ENCODE results near the gene GPT2.

GPT2 gene

GRCh38 chr16:46974352-46974751 lies 90.2 kb downstream of the GPT2 start (continued):
- TF ChIP-seq ZFP30 (CRISPR knock-in tag; IDR thresholded peaks at IDR 0.05) (no peak), ZC3H10 (CRISPR knock-in tag; IDR thresholded peaks at IDR 0.05) (no peak), ZNF565 (CRISPR knock-in tag; conservative IDR thresholded peaks at IDR 0.05; ENCODE audit: low read depth) (no peak), OSR1 (CRISPR knock-in tag; IDR thresholded peaks at IDR 0.05) (no peak), TOX (CRISPR knock-in tag; IDR thresholded peaks at IDR 0.05; ENCODE audit: borderline replicate concordance) (no peak), TSHZ2 (CRISPR knock-in tag; IDR thresholded peaks at IDR 0.05) (0 out of 2 replicates have a peak, but pooled peaks have one; percentile 34), TCF4 (CRISPR knock-in tag; IDR thresholded peaks at IDR 0.05; ENCODE audit: borderline replicate concordance) (no peak), ARNTL (CRISPR knock-in tag; IDR thresholded peaks at IDR 0.05; ENCODE audit: borderline replicate concordance, low read depth) (no peak)
- TF ChIP-seq, protein P1, sequence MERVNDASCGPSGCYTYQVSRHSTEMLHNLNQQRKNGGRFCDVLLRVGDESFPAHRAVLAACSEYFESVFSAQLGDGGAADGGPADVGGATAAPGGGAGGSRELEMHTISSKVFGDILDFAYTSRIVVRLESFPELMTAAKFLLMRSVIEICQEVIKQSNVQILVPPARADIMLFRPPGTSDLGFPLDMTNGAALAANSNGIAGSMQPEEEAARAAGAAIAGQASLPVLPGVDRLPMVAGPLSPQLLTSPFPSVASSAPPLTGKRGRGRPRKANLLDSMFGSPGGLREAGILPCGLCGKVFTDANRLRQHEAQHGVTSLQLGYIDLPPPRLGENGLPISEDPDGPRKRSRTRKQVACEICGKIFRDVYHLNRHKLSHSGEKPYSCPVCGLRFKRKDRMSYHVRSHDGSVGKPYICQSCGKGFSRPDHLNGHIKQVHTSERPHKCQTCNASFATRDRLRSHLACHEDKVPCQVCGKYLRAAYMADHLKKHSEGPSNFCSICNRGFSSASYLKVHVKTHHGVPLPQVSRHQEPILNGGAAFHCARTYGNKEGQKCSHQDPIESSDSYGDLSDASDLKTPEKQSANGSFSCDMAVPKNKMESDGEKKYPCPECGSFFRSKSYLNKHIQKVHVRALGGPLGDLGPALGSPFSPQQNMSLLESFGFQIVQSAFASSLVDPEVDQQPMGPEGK (CRISPR knock-in tag; IDR thresholded peaks at IDR 0.05; ENCODE audit: borderline replicate concordance): no peak

DNA sequence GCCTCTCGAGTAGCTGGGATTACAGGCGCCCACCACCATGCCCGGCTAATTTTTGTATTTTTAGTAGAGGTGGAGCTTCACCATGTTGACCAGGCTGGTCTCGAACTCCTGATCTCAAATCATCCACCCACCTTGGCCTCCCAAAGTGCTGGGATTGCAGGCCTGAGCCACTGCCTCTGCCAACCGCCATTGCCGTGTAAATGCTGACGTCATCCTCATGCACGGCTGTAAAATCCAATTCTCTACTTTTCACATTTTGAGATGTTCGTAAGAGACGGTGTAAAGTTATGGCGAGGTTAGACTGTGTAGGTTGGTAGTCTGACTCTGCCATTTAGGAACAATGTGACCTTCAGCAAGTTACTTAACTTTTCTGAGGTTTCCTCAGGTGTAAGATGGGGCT lies 91.0 kb downstream of the GPT2 start:
- TF ChIP-seq TCF4 (CRISPR knock-in tag; IDR thresholded peaks at IDR 0.05; ENCODE audit: borderline replicate concordance): no peak
- no peak for ATAC-seq

DNA sequence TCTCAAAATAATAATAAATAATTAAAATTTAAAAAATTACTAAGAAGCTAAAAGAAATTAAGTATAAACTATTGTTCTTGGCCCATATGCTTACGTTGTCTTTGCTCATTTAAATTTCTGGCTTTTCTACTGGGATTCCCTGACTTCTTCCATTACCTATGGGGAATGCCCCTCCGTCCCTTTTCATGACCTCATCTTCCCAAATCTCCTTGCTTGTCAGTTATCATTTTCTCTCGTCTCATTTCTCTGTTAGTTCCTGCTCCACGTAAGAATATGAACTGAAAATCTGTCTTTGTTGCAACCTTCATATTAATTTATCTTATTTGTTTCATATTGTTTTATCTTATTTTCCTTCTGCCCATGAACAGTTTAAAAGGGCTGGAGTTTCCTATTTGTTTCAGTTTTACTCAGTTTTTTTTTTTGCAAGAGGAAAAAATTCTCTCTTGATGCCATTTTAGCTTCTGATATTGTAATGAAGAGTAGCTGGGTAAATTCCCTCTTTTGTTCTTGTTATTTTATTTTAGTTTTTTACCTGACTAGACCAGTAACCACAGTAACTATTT lies 91.8 kb downstream of the GPT2 start:
- ATAC-seq: no peak
- TF ChIP-seq, protein P2, sequence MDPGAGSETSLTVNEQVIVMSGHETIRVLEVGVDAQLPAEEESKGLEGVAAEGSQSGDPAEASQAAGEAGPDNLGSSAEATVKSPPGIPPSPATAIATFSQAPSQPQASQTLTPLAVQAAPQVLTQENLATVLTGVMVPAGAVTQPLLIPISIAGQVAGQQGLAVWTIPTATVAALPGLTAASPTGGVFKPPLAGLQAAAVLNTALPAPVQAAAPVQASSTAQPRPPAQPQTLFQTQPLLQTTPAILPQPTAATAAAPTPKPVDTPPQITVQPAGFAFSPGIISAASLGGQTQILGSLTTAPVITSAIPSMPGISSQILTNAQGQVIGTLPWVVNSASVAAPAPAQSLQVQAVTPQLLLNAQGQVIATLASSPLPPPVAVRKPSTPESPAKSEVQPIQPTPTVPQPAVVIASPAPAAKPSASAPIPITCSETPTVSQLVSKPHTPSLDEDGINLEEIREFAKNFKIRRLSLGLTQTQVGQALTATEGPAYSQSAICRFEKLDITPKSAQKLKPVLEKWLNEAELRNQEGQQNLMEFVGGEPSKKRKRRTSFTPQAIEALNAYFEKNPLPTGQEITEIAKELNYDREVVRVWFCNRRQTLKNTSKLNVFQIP (CRISPR knock-in tag; IDR thresholded peaks at IDR 0.05; ENCODE audit: borderline replicate concordance, low read depth): no peak
- TF ChIP-seq, protein P1 (CRISPR knock-in tag; IDR thresholded peaks at IDR 0.05; ENCODE audit: borderline replicate concordance): no peak
- TF ChIP-seq ZFP30 (CRISPR knock-in tag; IDR thresholded peaks at IDR 0.05) (no peak), ISL1 (CRISPR knock-in tag; IDR thresholded peaks at IDR 0.05) (no peak), ZNF70 (CRISPR knock-in tag; IDR thresholded peaks at IDR 0.05) (no peak), TOX (CRISPR knock-in tag; IDR thresholded peaks at IDR 0.05; ENCODE audit: borderline replicate concordance) (no peak), TCF4 (CRISPR knock-in tag; IDR thresholded peaks at IDR 0.05; ENCODE audit: borderline replicate concordance) (no peak), ZNF8 (CRISPR knock-in tag; IDR thresholded peaks at IDR 0.05) (no peak), ZC3H10 (CRISPR knock-in tag; IDR thresholded peaks at IDR 0.05) (no peak)

- ATAC-seq: no peak
- no peak for TF ChIP-seq CSRNP3 (CRISPR knock-in tag; IDR thresholded peaks at IDR 0.05)
- TF ChIP-seq ESRRG (CRISPR knock-in tag; IDR thresholded peaks at IDR 0.05): no peak
- TF ChIP-seq, protein P2 (CRISPR knock-in tag; IDR thresholded peaks at IDR 0.05; ENCODE audit: borderline replicate concordance, low read depth): no peak
- TF ChIP-seq ZNF565 (CRISPR knock-in tag; conservative IDR thresholded peaks at IDR 0.05; ENCODE audit: low read depth): no peak
Observed at GRCh38 chr16:46976550-46976949, 92.4 kb downstream of the GPT2 start.
